Measurements from ENCODE around the gene C10orf95. TPM values are rescaled to one million over a fixed set of nuclear protein-coding genes. Genes with fewer than 3 reads are reported as not detected.

C10orf95 gene
- total RNA-seq, 3 donors from 2014 or later, result 0.27 to 0.96 (median 0.45) TPM

GRCh38 chr10:102409604-102410428 is 41.5 kb downstream of the C10orf95 start:
- Mint-ChIP-seq H3K27me3 (ENCODE audit: low read depth) (peaks cover 31% of the 10 kb centered on the region), H3K36me3 (ENCODE audit: insufficient read depth) (no peaks in the 10 kb centered on the region), H3K9me3 (no peaks in the 10 kb centered on the region), H3K4me3 (peak overlapping the region; percentile 70), H3K4me1 (ENCODE audit: low read depth) (peaks cover 29% of the 10 kb centered on the region)
- ATAC-seq (no peak), DNase-seq (no peak)

- peak; percentile 74 to 77 for ATAC-seq
- Mint-ChIP-seq H3K9me3 (no peaks in the 10 kb centered on the region), H3K36me3 (ENCODE audit: insufficient read depth) (no peaks in the 10 kb centered on the region), H3K4me1 (ENCODE audit: low read depth) (peaks cover 29% of the 10 kb centered on the region), H3K27me3 (ENCODE audit: low read depth) (peaks cover 27% of the 10 kb centered on the region), H3K4me3 (peak overlapping the region; percentile 70)
- peak; percentile 79 for DNase-seq
Observed at GRCh38 chr10:102408728-102409603, 42.4 kb downstream of the C10orf95 start.

- ATAC-seq, result no peak
- peaks cover 28% of the 10 kb centered on the region for H3K4me1 Mint-ChIP-seq (ENCODE audit: low read depth)
- peak overlapping the region; percentile 50 for H3K4me3 Mint-ChIP-seq
- no peak for DNase-seq
- H3K9me3 Mint-ChIP-seq, result no peaks in the 10 kb centered on the region
- H3K36me3 Mint-ChIP-seq (ENCODE audit: insufficient read depth), result no peaks in the 10 kb centered on the region
- peaks cover 27% of the 10 kb centered on the region for H3K27me3 Mint-ChIP-seq (ENCODE audit: low read depth)
Observed at GRCh38 chr10:102408131-102408727, 43.1 kb downstream of the C10orf95 start.

DNA sequence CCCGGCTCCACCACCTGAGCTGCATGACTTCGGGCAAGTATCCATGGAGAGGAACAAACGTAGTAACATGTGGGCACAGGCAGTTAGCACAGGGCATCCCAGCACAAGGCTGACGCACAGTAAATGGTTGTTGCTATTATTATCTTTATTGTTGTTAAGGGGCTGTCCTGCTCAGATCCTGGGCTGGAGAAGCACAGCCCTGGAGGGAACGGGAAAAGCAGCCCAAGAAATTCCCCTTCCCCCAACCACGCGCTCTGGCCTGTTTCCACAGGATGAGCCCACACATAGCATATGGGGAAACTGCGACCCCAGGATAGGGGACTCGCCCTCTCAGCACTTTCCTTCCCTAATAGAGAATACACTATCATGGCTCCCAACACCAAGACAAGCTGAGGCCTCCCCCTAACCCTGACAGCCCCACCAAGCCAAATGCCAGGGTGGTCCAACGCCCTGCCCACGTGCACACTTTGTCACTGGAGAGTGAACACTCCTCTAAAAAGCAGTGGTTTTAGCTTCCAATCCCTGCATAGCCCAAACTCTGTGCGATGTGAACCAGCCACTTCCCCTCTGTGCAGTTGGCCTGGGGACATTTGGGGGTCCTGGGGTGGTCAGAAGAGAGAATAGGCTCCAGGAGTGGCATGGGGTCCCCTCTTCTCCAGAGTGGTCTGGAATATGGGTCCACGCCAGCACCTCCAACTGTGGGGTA is 43.8 kb downstream of the C10orf95 start:
- peak overlapping the region; percentile 50 for H3K4me3 Mint-ChIP-seq
- no peaks in the 10 kb centered on the region for H3K9me3 Mint-ChIP-seq
- peaks cover 24% of the 10 kb centered on the region for H3K4me1 Mint-ChIP-seq (ENCODE audit: low read depth)
- ATAC-seq, result no peak
- H3K27me3 Mint-ChIP-seq (ENCODE audit: low read depth), result peaks cover 26% of the 10 kb centered on the region
- peaks cover under 1% of the 10 kb centered on the region for H3K36me3 Mint-ChIP-seq (ENCODE audit: insufficient read depth)
- no peak for DNase-seq

DNA sequence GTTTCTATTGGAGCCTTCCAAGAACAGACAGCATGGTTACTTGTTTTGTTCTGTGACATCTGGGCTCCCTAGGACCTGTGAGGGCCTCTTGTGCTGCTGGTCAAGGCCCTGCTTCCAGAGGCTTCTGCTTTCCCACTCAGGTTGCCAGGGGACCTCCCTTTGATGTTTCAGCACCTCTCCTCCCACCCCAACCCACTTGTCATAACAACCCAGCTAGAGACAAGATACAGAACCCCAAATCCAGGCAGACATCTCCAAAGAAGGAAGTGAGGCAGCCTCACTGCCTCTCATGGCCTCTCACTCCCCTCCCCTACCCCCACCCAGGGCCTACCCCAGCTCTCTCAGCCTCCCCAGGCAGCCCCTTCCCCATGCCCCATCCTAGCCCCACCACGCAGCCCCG is 44.5 kb downstream of the C10orf95 start:
- Mint-ChIP-seq H3K27me3 (ENCODE audit: low read depth) (peaks cover 23% of the 10 kb centered on the region), H3K9me3 (no peaks in the 10 kb centered on the region), H3K4me3 (no peak overlapping the region), H3K36me3 (ENCODE audit: insufficient read depth) (peaks cover 3% of the 10 kb centered on the region), H3K4me1 (ENCODE audit: low read depth) (peaks cover 24% of the 10 kb centered on the region)
- ATAC-seq (no peak), DNase-seq (no peak)

- DNase-seq, result no peak
- ATAC-seq, result no peak
- Mint-ChIP-seq H3K9me3 (no peaks in the 10 kb centered on the region), H3K4me1 (ENCODE audit: low read depth) (peaks cover 15% of the 10 kb centered on the region), H3K4me3 (no peak overlapping the region), H3K27me3 (ENCODE audit: low read depth) (peaks cover 12% of the 10 kb centered on the region), H3K36me3 (ENCODE audit: insufficient read depth) (peaks cover 3% of the 10 kb centered on the region)
Observed at GRCh38 chr10:102405632-102406031, 45.7 kb downstream of the C10orf95 start.

DNA sequence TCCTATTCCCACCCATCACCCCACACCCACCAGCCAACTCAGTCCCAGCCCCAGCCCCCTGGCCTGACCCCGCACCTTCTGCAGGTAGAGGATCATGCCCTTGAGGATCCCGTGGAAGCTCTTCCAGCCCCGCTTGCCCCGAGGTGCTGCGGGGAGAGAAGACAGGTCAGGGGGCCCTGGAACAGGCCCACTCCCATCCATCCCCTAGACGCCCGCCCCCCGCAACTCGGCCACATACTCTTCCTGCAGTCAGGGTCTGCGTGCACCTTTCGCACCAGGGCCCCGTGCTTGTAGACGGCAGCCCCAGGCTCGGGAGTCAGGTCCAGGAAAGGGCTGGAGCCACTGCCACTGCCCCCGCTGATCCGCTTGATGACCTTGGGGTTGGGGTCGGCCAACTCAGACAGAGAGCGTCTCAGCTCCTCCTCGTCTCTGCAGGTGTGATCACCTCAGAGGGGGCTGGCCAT is 46.2 kb downstream of the C10orf95 start:
- peaks cover 5% of the 10 kb centered on the region for H3K36me3 Mint-ChIP-seq (ENCODE audit: insufficient read depth)
- ATAC-seq, result no peak
- no peak for DNase-seq
- peaks cover 11% of the 10 kb centered on the region for H3K27me3 Mint-ChIP-seq (ENCODE audit: low read depth)
- no peaks in the 10 kb centered on the region for H3K9me3 Mint-ChIP-seq
- H3K4me3 Mint-ChIP-seq, result no peak overlapping the region
- H3K4me1 Mint-ChIP-seq (ENCODE audit: low read depth), result peaks cover 19% of the 10 kb centered on the region

GRCh38 chr10:102404361-102405107 is 46.8 kb downstream of the C10orf95 start:
- DNase-seq (no peak), ATAC-seq (no peak)
- H3K4me1 Mint-ChIP-seq (ENCODE audit: low read depth), result peaks cover 17% of the 10 kb centered on the region
- no peak overlapping the region for H3K4me3 Mint-ChIP-seq
- no peaks in the 10 kb centered on the region for H3K9me3 Mint-ChIP-seq
- H3K27me3 Mint-ChIP-seq (ENCODE audit: low read depth), result peaks cover 5% of the 10 kb centered on the region
- H3K36me3 Mint-ChIP-seq (ENCODE audit: insufficient read depth), result peaks cover 8% of the 10 kb centered on the region

DNA sequence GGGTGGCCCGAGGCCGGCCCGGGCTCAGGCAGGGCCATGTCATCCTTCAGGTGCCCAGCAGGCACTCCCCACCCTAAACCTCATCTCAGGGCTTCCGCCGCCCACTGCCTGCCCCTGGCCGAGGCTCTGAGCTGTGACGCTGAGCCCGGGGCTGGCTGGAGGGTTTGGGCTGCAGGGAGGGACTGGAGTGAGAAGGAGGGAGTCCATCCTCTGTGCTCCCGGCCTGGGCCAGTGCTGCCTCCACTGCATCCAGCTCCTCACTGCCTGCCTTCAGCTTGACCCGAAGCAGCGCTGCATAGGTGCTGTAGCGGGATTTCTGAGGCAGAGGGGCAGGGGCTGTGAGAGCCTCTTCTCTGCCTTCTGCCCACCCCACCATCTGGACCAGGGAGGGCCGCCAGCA is 48.2 kb downstream of the C10orf95 start:
- DNase-seq, result no peak
- H3K27me3 Mint-ChIP-seq (ENCODE audit: low read depth), result peaks cover under 1% of the 10 kb centered on the region
- ATAC-seq, result no peak
- peaks cover 19% of the 10 kb centered on the region for H3K4me1 Mint-ChIP-seq (ENCODE audit: low read depth)
- H3K36me3 Mint-ChIP-seq (ENCODE audit: insufficient read depth), result peaks cover 14% of the 10 kb centered on the region
- H3K9me3 Mint-ChIP-seq, result no peaks in the 10 kb centered on the region
- no peak overlapping the region for H3K4me3 Mint-ChIP-seq

- no peaks in the 10 kb centered on the region for H3K27me3 Mint-ChIP-seq (ENCODE audit: low read depth)
- H3K4me1 Mint-ChIP-seq (ENCODE audit: low read depth), result peaks cover 24% of the 10 kb centered on the region
- no peak for DNase-seq
- ATAC-seq, result no peak
- H3K36me3 Mint-ChIP-seq (ENCODE audit: insufficient read depth), result peaks cover 20% of the 10 kb centered on the region
- no peak overlapping the region for H3K4me3 Mint-ChIP-seq
- H3K9me3 Mint-ChIP-seq, result no peaks in the 10 kb centered on the region
Observed at GRCh38 chr10:102402512-102402896, 48.8 kb downstream of the C10orf95 start.

- H3K4me3 Mint-ChIP-seq, result no peak overlapping the region
- ATAC-seq (no peak), DNase-seq (no peak)
- H3K9me3 Mint-ChIP-seq, result no peaks in the 10 kb centered on the region
- no peaks in the 10 kb centered on the region for H3K27me3 Mint-ChIP-seq (ENCODE audit: low read depth)
- peaks cover 22% of the 10 kb centered on the region for H3K36me3 Mint-ChIP-seq (ENCODE audit: insufficient read depth)
- H3K4me1 Mint-ChIP-seq (ENCODE audit: low read depth), result peaks cover 26% of the 10 kb centered on the region
Observed at GRCh38 chr10:102401735-102402511, 49.4 kb downstream of the C10orf95 start.

DNA sequence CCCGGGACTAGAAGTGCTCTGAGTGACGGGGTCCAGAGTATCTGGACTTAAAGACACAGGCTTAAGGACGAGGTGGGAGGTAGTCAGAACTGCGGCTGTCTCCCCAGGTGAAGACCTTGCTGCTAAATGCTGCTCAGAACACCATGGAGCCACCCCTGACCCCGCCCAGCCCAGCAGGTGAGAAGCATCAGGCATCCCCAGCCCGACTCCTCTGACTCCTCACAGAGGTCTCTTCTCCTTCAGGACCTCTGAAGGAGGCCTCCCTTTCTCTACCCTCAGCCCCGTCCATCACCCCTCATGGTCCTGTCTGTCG is 50.0 kb downstream of the C10orf95 start:
- no peak for DNase-seq
- no peak for ATAC-seq
- Mint-ChIP-seq H3K36me3 (ENCODE audit: insufficient read depth) (peaks cover 29% of the 10 kb centered on the region), H3K4me3 (no peak overlapping the region), H3K27me3 (ENCODE audit: low read depth) (no peaks in the 10 kb centered on the region), H3K9me3 (no peaks in the 10 kb centered on the region), H3K4me1 (ENCODE audit: low read depth) (peaks cover 33% of the 10 kb centered on the region)
